PC-9 (cell line): ENCODE measurements around the gene ARHGAP8. TPM values are rescaled to one million over a fixed set of nuclear protein-coding genes. Genes with fewer than 3 reads are reported as not detected.

ENCODE experiments used
- BruUV-seq: library from RNA; stranded (reverse); fragments of 400-500 nt; replicated peaks from 2 replicates; lab custom pipeline; 2021; lab: Mats Ljungman, UMichigan
- CTCF ChIA-PET: fragments of 300-600 bp; sonication (Branson Sonifier 250); formaldehyde crosslinking; loops from one replicate; lab custom pipeline; 2022; ENCODE audit warnings: antibody characterized with exemption; lab: Charles Lee
- POLR2A ChIA-PET: fragments of 300-600 bp; sonication (Branson Sonifier 250); formaldehyde crosslinking; loops from one replicate; lab custom pipeline; 2022; ENCODE audit warnings: antibody characterized with exemption; ENCODE audit not compliant: unreplicated experiment; lab: Charles Lee
- DNase-seq, 2 experiments: peaks; one replicate each; pipeline versions ENCODE4 v3.0.0 to v3.0.0-alpha.2; 2015 to 2022; ENCODE audit warnings: mixed read lengths in 1 of 2
- H2AFZ ChIP-seq: fragments of 200-600 bp; sonication (generic); 2 replicates; pipeline ENCODE4 v1.8.1; 2017; ENCODE audit warnings: antibody characterized with exemption
- H3F3A ChIP-seq: fragments of 200-600 bp; sonication (generic); 2 replicates; pipeline ENCODE4 v1.8.1; 2017; ENCODE audit warnings: antibody characterized with exemption, mild to moderate bottlenecking, low read depth; ENCODE audit not compliant: insufficient read depth
- H3K27ac ChIP-seq: fragments of 200-600 bp; sonication (generic); 2 replicates; pipeline ENCODE4 v1.6.1; 2016; ENCODE audit warnings: mixed run types
- H3K27me3 ChIP-seq: fragments of 200-600 bp; sonication (generic); 2 replicates; pipeline ENCODE4 v1.6.1; 2016; ENCODE audit warnings: low read depth, mixed run types; ENCODE audit not compliant: insufficient read depth
- H3K36me3 ChIP-seq: fragments of 200-600 bp; sonication (generic); 2 replicates; pipeline ENCODE4 v1.6.1; 2016; ENCODE audit warnings: low read depth, mixed run types
- H3K4me1 ChIP-seq: fragments of 200-600 bp; sonication (generic); replicated peaks from 2 replicates; pipeline ENCODE4 v1.6.1; 2016; ENCODE audit warnings: mixed run types; ENCODE audit not compliant: insufficient read depth
- H3K4me2 ChIP-seq: fragments of 200-600 bp; sonication (generic); 2 replicates; pipeline ENCODE4 v1.6.1; 2017; ENCODE audit warnings: mixed run types
- H3K4me3 ChIP-seq: fragments of 200-600 bp; sonication (generic); 2 replicates; pipeline ENCODE4 v1.6.1; 2016; ENCODE audit warnings: mixed run types
- H3K79me2 ChIP-seq: fragments of 200-600 bp; sonication (generic); 2 replicates; pipeline ENCODE4 v1.6.1; 2017; ENCODE audit warnings: low read depth, mixed run types
- H3K9me2 ChIP-seq: fragments of 200-600 bp; sonication (generic); 2 replicates; pipeline ENCODE4 v1.8.1; 2017; ENCODE audit warnings: mild to moderate bottlenecking; ENCODE audit not compliant: insufficient read depth
- H3K9me3 ChIP-seq: fragments of 200-600 bp; sonication (generic); 2 replicates; pipeline ENCODE4 v1.8.1; 2016; ENCODE audit warnings: low read depth; ENCODE audit not compliant: insufficient read depth
- H4K20me1 ChIP-seq: fragments of 200-600 bp; sonication (generic); 2 replicates; pipeline ENCODE4 v1.8.1; 2017; ENCODE audit not compliant: insufficient read depth
- CTCF ChIP-seq: fragments of 200-600 bp; sonication (generic); conservative IDR thresholded peaks from 2 replicates; pipeline ENCODE4 v1.6.1; 2017; ENCODE audit warnings: mixed run types, antibody characterized with exemption, mild to moderate bottlenecking, moderate library complexity
- EZH2 ChIP-seq: fragments of 200-600 bp; sonication (generic); IDR thresholded peaks from 2 replicates; pipeline ENCODE4 v1.8.0; 2017; ENCODE audit warnings: antibody characterized with exemption, low read depth
- intact Hi-C: fragments of 100-400 bp; cut with micrococcal nuclease; formaldehyde crosslinking; loops from one replicate; pipeline ENCODE4 v1.10.0; 2022; ENCODE audit not compliant: unreplicated experiment
- total RNA-seq: library from RNA; stranded (reverse); gene quantifications from 2 replicates; pipeline ENCODE4 v1.2.3, GENCODE V29; 2021

The ARHGAP8 gene
- total RNA-seq, 1 experiment from 2014 or later, result 114 TPM

- Histone ChIP-seq H3K9me2 (no peaks in the 10 kb centered on the region), H3F3A (peaks cover 7% of the 10 kb centered on the region), H3K79me2 (peaks cover 87% of the 10 kb centered on the region), H2AFZ (no peak overlapping the region), H4K20me1 (peaks cover 58% of the 10 kb centered on the region), H3K4me2 (no peak overlapping the region), H3K4me1 (peaks cover 26% of the 10 kb centered on the region), H3K27ac (no peak overlapping the region), H3K27me3 (no peaks in the 10 kb centered on the region), H3K9me3 (no peaks in the 10 kb centered on the region), H3K4me3 (no peak overlapping the region), H3K36me3 (no peaks in the 10 kb centered on the region)
- BruUV-seq, result no TSS peak
- ChIA-PET CTCF (no interaction called here), POLR2A (no interaction called here)
- DNase-seq, result no peak
- intact Hi-C loops, result no loop called here
- no peak for TF ChIP-seq CTCF
- no peak for TF ChIP-seq EZH2
Measured at GRCh38 chr22:44761025-44761424, 8.7 kb downstream of the ARHGAP8 start.

- no TSS peak for BruUV-seq
- CTCF ChIA-PET, result no interaction called here
Measured at GRCh38 chr22:44764373-44764772, 12.0 kb downstream of the ARHGAP8 start.

GRCh38 chr22:44764974-44765373 is 12.6 kb downstream of the ARHGAP8 start:
- intact Hi-C loops, result no loop called here
- H3K27me3 ChIP-seq, result no peaks in the 10 kb centered on the region
- no peak for DNase-seq
- H3K4me3 ChIP-seq, result no peak overlapping the region
- CTCF ChIA-PET, result no interaction called here
- no peak overlapping the region for H3K27ac ChIP-seq
- 0 out of 2 replicates have a peak, but pooled peaks cover 6% of the 10 kb centered on the region for H3K36me3 ChIP-seq
- H4K20me1 ChIP-seq, result peaks cover 56% of the 10 kb centered on the region
- no peaks in the 10 kb centered on the region for H3K9me2 ChIP-seq
- POLR2A ChIA-PET, result no interaction called here
- peaks cover 7% of the 10 kb centered on the region for H3F3A ChIP-seq
- TF ChIP-seq EZH2, result no peak
- no peak for TF ChIP-seq CTCF
- H3K9me3 ChIP-seq, result no peaks in the 10 kb centered on the region; the same call in 1 of the 2 replicates
- no TSS peak for BruUV-seq
- no peaks in the 10 kb centered on the region for H3K4me1 ChIP-seq
- H3K79me2 ChIP-seq, result peaks cover 71% of the 10 kb centered on the region
- no peak overlapping the region for H3K4me2 ChIP-seq
- no peak overlapping the region for H2AFZ ChIP-seq

More at GRCh38 chr22:44764373-44764772, 12.0 kb downstream of the ARHGAP8 start:
- peaks cover 56% of the 10 kb centered on the region for H4K20me1 ChIP-seq
- H3K36me3 ChIP-seq, result 0 out of 2 replicates have a peak, but pooled peaks cover 6% of the 10 kb centered on the region
- H3K4me1 ChIP-seq, result no peaks in the 10 kb centered on the region
- H3K27me3 ChIP-seq, result no peaks in the 10 kb centered on the region
- peaks cover 7% of the 10 kb centered on the region for H3F3A ChIP-seq
- intact Hi-C loops, result no loop called here
- H3K9me2 ChIP-seq, result no peaks in the 10 kb centered on the region
- H3K4me2 ChIP-seq, result no peak overlapping the region
- no peak overlapping the region for H3K27ac ChIP-seq
- H2AFZ ChIP-seq, result no peak overlapping the region
- POLR2A ChIA-PET, result no interaction called here
- no peak for DNase-seq
- peaks cover 73% of the 10 kb centered on the region for H3K79me2 ChIP-seq
- no peak for TF ChIP-seq EZH2
- TF ChIP-seq CTCF, result no peak
- no peaks in the 10 kb centered on the region; the same call in 1 of the 2 replicates for H3K9me3 ChIP-seq
- H3K4me3 ChIP-seq, result no peak overlapping the region
